GM23338 (cell line): ENCODE results near the gene STPG1. TPM values are rescaled to one million over a fixed set of nuclear protein-coding genes. Genes with fewer than 3 reads are reported as not detected.
A peak's percentile ranks its signal among the peaks of the same experiment; 100 is the strongest.

Experiments used
- ATAC-seq: fragments of 200-7000 bp; cut with Tn5 transposase; 3 replicates; pipeline ENCODE4 v1.9.1; 2020
- DNase-seq: peaks from one replicate; pipeline ENCODE4 v3.0.0-alpha.2; 2015; ENCODE audit warnings: low spot score
- H2AFZ ChIP-seq: fragments of 200-600 bp; sonication (generic); 2 replicates; pipeline ENCODE4 v1.8.0; 2016; ENCODE audit warnings: antibody characterized with exemption, mild to moderate bottlenecking, moderate library complexity
- H3F3A ChIP-seq: fragments of 200-600 bp; sonication (generic); replicated peaks from 2 replicates; pipeline ENCODE4 v1.8.0; 2017; ENCODE audit warnings: antibody characterized with exemption, mixed run types, low read depth
- H3K27ac ChIP-seq: fragments of 200-600 bp; sonication (generic); 2 replicates; pipeline ENCODE4 v1.6.1; 2016; ENCODE audit warnings: low read depth
- H3K27me3 ChIP-seq: fragments of 200-600 bp; sonication (generic); 2 replicates; pipeline ENCODE4 v1.8.0; 2016; ENCODE audit warnings: mild to moderate bottlenecking, mixed run types, moderate library complexity; ENCODE audit not compliant: insufficient read depth
- H3K36me3 ChIP-seq: fragments of 200-600 bp; sonication (generic); 2 replicates; pipeline ENCODE4 v1.8.0; 2016; ENCODE audit warnings: mild to moderate bottlenecking; ENCODE audit not compliant: insufficient read depth
- H3K4me1 ChIP-seq: fragments of 200-600 bp; sonication (generic); 2 replicates; pipeline ENCODE4 v1.8.0; 2016; ENCODE audit warnings: mild to moderate bottlenecking, moderate library complexity; ENCODE audit not compliant: insufficient read depth
- H3K4me2 ChIP-seq: fragments of 200-600 bp; sonication (generic); 2 replicates; pipeline ENCODE4 v1.7.1; 2017; ENCODE audit warnings: mixed run types
- H3K4me3 ChIP-seq: fragments of 200-600 bp; sonication (generic); 2 replicates; pipeline ENCODE4 v1.6.1; 2016; ENCODE audit warnings: mixed run types
- H3K79me2 ChIP-seq: fragments of 200-600 bp; sonication (generic); replicated peaks from 2 replicates; pipeline ENCODE4 v1.8.0; 2017; ENCODE audit warnings: mild to moderate bottlenecking; ENCODE audit not compliant: insufficient read depth
- H3K9me2 ChIP-seq: fragments of 200-600 bp; sonication (generic); 2 replicates; pipeline ENCODE4 v1.8.0; 2017; ENCODE audit not compliant: insufficient read depth
- H4K20me1 ChIP-seq: fragments of 200-600 bp; sonication (generic); replicated peaks from 2 replicates; pipeline ENCODE4 v1.8.0; 2017; ENCODE audit warnings: mild to moderate bottlenecking; ENCODE audit not compliant: insufficient read depth
- H3K27ac Mint-ChIP-seq: 2 replicates; pipeline ENCODE4 v1.8.0; 2020; ENCODE audit warnings: inconsistent platforms, mild to moderate bottlenecking, moderate library complexity, mixed read lengths
- H3K27me3 Mint-ChIP-seq: 3 replicates; pipeline ENCODE4 v1.8.0; 2022; ENCODE audit warnings: low read depth, mild to moderate bottlenecking, moderate library complexity, mixed read lengths, inconsistent platforms; ENCODE audit not compliant: insufficient read depth, poor library complexity
- H3K36me3 Mint-ChIP-seq: 3 replicates; pipeline ENCODE4 v1.8.0; 2021; ENCODE audit warnings: low read depth, mild to moderate bottlenecking, inconsistent platforms, moderate library complexity, mixed read lengths
- H3K4me1 Mint-ChIP-seq: 3 replicates; pipeline ENCODE4 v1.8.0; 2020; ENCODE audit warnings: mild to moderate bottlenecking, inconsistent platforms, mixed read lengths
- H3K4me3 Mint-ChIP-seq: 3 replicates; pipeline ENCODE4 v1.8.0; 2021; ENCODE audit warnings: moderate library complexity, mild to moderate bottlenecking, inconsistent platforms, mixed read lengths
- H3K9me3 Mint-ChIP-seq: 3 replicates; pipeline ENCODE4 v1.8.0; 2020; ENCODE audit warnings: moderate library complexity, mild to moderate bottlenecking, inconsistent platforms, mixed read lengths
- EZH2phosphoT487 ChIP-seq: fragments of 200-600 bp; sonication (generic); IDR thresholded peaks from one replicate; pipeline ENCODE4 v1.8.1; 2018; ENCODE audit warnings: antibody characterized with exemption; ENCODE audit not compliant: unreplicated experiment
- POLR2AphosphoS5 ChIP-seq: IDR thresholded peaks from 2 replicates; pipeline ENCODE4 v1.6.1; 2016; ENCODE audit warnings: antibody characterized with exemption, low read depth
- polyA plus RNA-seq: library from polyadenylated mRNA; unstranded; fragments of >200 nt; fragmentation: Nextera tagmentation; extraction: Ambion mirVana; gene quantifications from 2 replicates; pipeline ENCODE4 v1.2.1, GENCODE V29; 2016
- total RNA-seq: library from RNA; depleted of rRNA; stranded (reverse); fragments of >200 nt; shearing (Covaris generic); gene quantifications from 2 replicates; pipeline ENCODE4 v1.2.3, GENCODE V29; 2014
- TF ChIP-seq, protein P1 (sequence below), 2 experiments: fragments of 200-600 bp in 1 of 2; sonication (generic) in 1 of 2; conservative IDR thresholded peaks; 2 replicates each; pipeline versions ENCODE4 v1.5.1 to v1.6.1; 2016 to 2017; ENCODE audit warnings: antibody characterized with exemption in 2 of 2, low read depth in 2 of 2, mild to moderate bottlenecking in 2 of 2, moderate library complexity in 1 of 2

The STPG1 gene
- total and polyA plus RNA-seq, 2 experiments from 2014 or later = 8.2 to 11.4 TPM

DNA sequence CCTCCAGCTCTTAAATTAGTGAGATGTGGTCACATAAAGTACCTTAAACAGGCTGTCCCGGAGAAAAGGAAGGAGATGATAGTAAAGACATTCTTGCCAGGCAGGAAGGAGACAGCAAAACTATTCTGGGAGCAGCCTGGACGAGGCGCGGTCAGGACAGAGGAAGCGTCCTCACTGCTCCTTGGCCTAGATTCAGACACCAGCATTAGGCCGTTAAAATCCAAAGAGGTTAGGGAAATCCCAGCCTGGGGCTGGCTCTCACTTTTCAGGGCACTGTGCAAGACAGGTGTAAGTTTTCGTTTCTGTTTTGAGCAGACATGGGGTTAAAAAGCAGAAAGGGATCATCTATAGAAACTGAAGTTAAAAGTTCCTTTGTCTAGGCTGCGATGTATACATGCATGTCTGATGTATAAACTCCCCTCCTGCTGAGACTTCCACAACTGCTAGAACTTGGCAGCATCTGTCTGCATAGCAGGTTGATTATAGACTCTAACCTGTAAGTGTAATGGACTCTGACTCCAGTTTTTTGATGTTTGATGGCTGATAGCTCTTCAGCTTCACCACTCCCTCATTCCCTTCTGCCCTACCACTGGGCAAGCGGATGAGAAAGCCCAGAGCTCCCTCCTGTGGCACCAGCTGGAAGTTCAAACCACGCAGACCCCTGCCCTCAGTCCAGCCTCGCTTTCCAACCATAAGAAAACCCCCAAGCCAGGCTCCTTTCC, 21.5 kb downstream of the STPG1 start:
- Mint-ChIP-seq H3K27ac (no peak overlapping the region), H3K4me3 (no peak overlapping the region; the same call in 2 of the 3 replicates), H3K4me1 (peaks cover 31% of the 10 kb centered on the region), H3K36me3 (peaks cover 3% of the 10 kb centered on the region; the same call in 1 of the 3 replicates), H3K9me3 (no peaks in the 10 kb centered on the region), H3K27me3 (peaks cover 13% of the 10 kb centered on the region)
- H3K4me3 ChIP-seq = no peak overlapping the region
- no peak for TF ChIP-seq EZH2phosphoT487
- TF ChIP-seq, protein P1, sequence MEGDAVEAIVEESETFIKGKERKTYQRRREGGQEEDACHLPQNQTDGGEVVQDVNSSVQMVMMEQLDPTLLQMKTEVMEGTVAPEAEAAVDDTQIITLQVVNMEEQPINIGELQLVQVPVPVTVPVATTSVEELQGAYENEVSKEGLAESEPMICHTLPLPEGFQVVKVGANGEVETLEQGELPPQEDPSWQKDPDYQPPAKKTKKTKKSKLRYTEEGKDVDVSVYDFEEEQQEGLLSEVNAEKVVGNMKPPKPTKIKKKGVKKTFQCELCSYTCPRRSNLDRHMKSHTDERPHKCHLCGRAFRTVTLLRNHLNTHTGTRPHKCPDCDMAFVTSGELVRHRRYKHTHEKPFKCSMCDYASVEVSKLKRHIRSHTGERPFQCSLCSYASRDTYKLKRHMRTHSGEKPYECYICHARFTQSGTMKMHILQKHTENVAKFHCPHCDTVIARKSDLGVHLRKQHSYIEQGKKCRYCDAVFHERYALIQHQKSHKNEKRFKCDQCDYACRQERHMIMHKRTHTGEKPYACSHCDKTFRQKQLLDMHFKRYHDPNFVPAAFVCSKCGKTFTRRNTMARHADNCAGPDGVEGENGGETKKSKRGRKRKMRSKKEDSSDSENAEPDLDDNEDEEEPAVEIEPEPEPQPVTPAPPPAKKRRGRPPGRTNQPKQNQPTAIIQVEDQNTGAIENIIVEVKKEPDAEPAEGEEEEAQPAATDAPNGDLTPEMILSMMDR (conservative IDR thresholded peaks at IDR 0.05; ENCODE audit: low read depth in 2 of 2) = peak; percentile 88 to 95
- no peaks in the 10 kb centered on the region for H3K36me3 ChIP-seq
- no peaks in the 10 kb centered on the region for H3K79me2 ChIP-seq
- no peaks in the 10 kb centered on the region for H4K20me1 ChIP-seq
- H3K4me1 ChIP-seq = peaks cover 21% of the 10 kb centered on the region
- no peaks in the 10 kb centered on the region for H3K27me3 ChIP-seq
- peak; percentile 93 for DNase-seq
- H2AFZ ChIP-seq = no peak overlapping the region
- ATAC-seq = peak; percentile 95
- peaks cover 6% of the 10 kb centered on the region; the same call in 1 of the 2 replicates for H3F3A ChIP-seq
- peak overlapping the region; percentile 49; the same call in 1 of the 2 replicates for H3K4me2 ChIP-seq
- no peaks in the 10 kb centered on the region for H3K9me2 ChIP-seq
- H3K27ac ChIP-seq = peak overlapping the region; percentile 78; the same call in 1 of the 2 replicates

GRCh38 chr1:24390924-24391782, 22.4 kb downstream of the STPG1 start:
- Histone ChIP-seq H3K9me2 (no peaks in the 10 kb centered on the region), H3K27ac (no peak overlapping the region), H3K4me3 (no peak overlapping the region), H3K27me3 (no peaks in the 10 kb centered on the region), H3K36me3 (no peaks in the 10 kb centered on the region), H3K79me2 (no peaks in the 10 kb centered on the region), H3F3A (peaks cover 6% of the 10 kb centered on the region; the same call in 1 of the 2 replicates), H2AFZ (no peak overlapping the region), H3K4me2 (no peak overlapping the region), H4K20me1 (no peaks in the 10 kb centered on the region), H3K4me1 (peaks cover 21% of the 10 kb centered on the region)
- TF ChIP-seq, protein P1 (conservative IDR thresholded peaks at IDR 0.05; ENCODE audit: low read depth in 2 of 2) = peak; percentile 93 to 94
- no peak for TF ChIP-seq POLR2AphosphoS5
- H3K9me3 Mint-ChIP-seq = no peaks in the 10 kb centered on the region; the same call in 2 of the 3 replicates
- DNase-seq (peak; percentile 86), ATAC-seq (peak; percentile 89)
- peak overlapping the region; percentile 24; the same call in 1 of the 2 replicates for H3K27ac Mint-ChIP-seq
- H3K36me3 Mint-ChIP-seq = peaks cover 3% of the 10 kb centered on the region; the same call in 1 of the 3 replicates
- no peak overlapping the region; the same call in 2 of the 3 replicates for H3K4me3 Mint-ChIP-seq
- H3K27me3 Mint-ChIP-seq = peaks cover 14% of the 10 kb centered on the region
- H3K4me1 Mint-ChIP-seq = peaks cover 31% of the 10 kb centered on the region
